SK-N-SH treated with all-trans-retinoic acid at 6 μM for 48 hours (cell line): ENCODE results near the gene CPPED1.

Source experiments
- CSDC2 ChIP-seq: fragments of 250-450 bp; sonication (Bioruptor Pico); IDR thresholded peaks from 2 replicates; pipeline ENCODE4 v1.5.0; 2020; ENCODE audit warnings: mild to moderate bottlenecking, moderate library complexity
- ESRRG ChIP-seq: fragments of 250-450 bp; sonication (Bioruptor Pico); IDR thresholded peaks from 2 replicates; pipeline ENCODE4 v1.6.1; 2021; ENCODE audit warnings: mild to moderate bottlenecking
- PATZ1 ChIP-seq: fragments of 250-450 bp; sonication (Bioruptor Pico); IDR thresholded peaks from 2 replicates; pipeline ENCODE4 v1.8.0; 2020; ENCODE audit warnings: mild to moderate bottlenecking, moderate library complexity, borderline replicate concordance
- POU6F1 ChIP-seq: fragments of 250-450 bp; sonication (Bioruptor Pico); IDR thresholded peaks from 2 replicates; pipeline ENCODE4 v1.8.0; 2021; ENCODE audit warnings: low read depth, mild to moderate bottlenecking, moderate library complexity, borderline replicate concordance
- PPARA ChIP-seq: fragments of 250-450 bp; sonication (Bioruptor Pico); IDR thresholded peaks from 2 replicates; pipeline ENCODE4 v1.5.0; 2020; ENCODE audit warnings: mild to moderate bottlenecking, borderline replicate concordance
- TOX ChIP-seq: fragments of 250-450 bp; sonication (Bioruptor Pico); IDR thresholded peaks from 2 replicates; pipeline ENCODE4 v1.8.0; 2021; ENCODE audit warnings: mild to moderate bottlenecking, moderate library complexity, borderline replicate concordance
- ZFP3 ChIP-seq: fragments of 250-450 bp; sonication (Bioruptor Pico); IDR thresholded peaks from 2 replicates; pipeline ENCODE4 v1.5.0; 2020; ENCODE audit warnings: mild to moderate bottlenecking, moderate library complexity
- ZFP30 ChIP-seq: fragments of 450-650 bp; formaldehyde crosslinking; IDR thresholded peaks from 2 replicates; pipeline ENCODE4 v1.5.0; 2022; ENCODE audit warnings: mild to moderate bottlenecking, moderate library complexity
- TF ChIP-seq, protein P1 (sequence below): fragments of 250-450 bp; sonication (Bioruptor Pico); IDR thresholded peaks from 2 replicates; pipeline ENCODE4 v1.5.1; 2021; ENCODE audit warnings: mild to moderate bottlenecking, moderate library complexity

DNA sequence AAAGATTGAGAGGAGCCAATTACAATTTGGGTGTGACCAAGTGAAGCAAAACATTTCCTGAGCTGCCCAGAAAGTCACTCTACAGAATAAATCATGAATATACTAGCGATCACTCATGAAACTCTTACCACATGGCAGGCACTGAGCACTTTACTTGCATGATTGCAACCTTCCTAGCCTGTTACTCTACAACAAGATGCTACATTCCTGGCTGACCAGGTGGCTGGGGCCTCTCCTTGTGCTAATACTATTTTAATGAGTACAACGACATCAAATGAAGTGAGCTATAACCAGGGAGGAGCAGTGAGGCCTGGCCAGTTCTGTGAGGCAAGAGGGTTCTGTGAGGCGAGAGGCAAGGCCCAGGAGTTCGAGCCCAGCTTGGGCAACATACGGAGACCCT lies 75.2 kb downstream of the CPPED1 start:
- TF ChIP-seq, protein P1, sequence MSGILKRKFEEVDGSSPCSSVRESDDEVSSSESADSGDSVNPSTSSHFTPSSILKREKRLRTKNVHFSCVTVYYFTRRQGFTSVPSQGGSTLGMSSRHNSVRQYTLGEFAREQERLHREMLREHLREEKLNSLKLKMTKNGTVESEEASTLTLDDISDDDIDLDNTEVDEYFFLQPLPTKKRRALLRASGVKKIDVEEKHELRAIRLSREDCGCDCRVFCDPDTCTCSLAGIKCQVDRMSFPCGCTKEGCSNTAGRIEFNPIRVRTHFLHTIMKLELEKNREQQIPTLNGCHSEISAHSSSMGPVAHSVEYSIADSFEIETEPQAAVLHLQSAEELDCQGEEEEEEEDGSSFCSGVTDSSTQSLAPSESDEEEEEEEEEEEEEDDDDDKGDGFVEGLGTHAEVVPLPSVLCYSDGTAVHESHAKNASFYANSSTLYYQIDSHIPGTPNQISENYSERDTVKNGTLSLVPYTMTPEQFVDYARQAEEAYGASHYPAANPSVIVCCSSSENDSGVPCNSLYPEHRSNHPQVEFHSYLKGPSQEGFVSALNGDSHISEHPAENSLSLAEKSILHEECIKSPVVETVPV (CRISPR knock-in tag), result no peak
- TF ChIP-seq CSDC2 (CRISPR knock-in tag) (no peak), TOX (no peak), POU6F1 (CRISPR knock-in tag) (no peak), ZFP30 (CRISPR knock-in tag) (no peak), ESRRG (CRISPR knock-in tag) (no peak), PATZ1 (CRISPR knock-in tag) (no peak), PPARA (CRISPR knock-in tag) (no peak), ZFP3 (no peak)
